Activated T-helper 17 cell treated with anti-CD3 and anti-CD28 coated beads, Interleukin-2, amount 50 U/mL, for 72 hours (primary cell): ENCODE results near the gene PDE9A. TPM values are rescaled to one million over a fixed set of nuclear protein-coding genes. Genes with fewer than 3 reads are reported as not detected.

ENCODE experiments used
- ATAC-seq: fragments of 150-1000 bp; cut with Tn5 transposase; replicated peaks from 2 replicates; pipeline ENCODE4 v1.10.0; 2021; ENCODE audit warnings: mild to moderate bottlenecking, moderate library complexity
- H3K27ac Mint-ChIP-seq: one replicate; pipeline ENCODE4 v1.8.0; 2022; ENCODE audit warnings: mixed read lengths
- H3K27me3 Mint-ChIP-seq: one replicate; pipeline ENCODE4 v1.8.0; 2022; ENCODE audit warnings: mixed read lengths
- H3K36me3 Mint-ChIP-seq: one replicate; pipeline ENCODE4 v1.8.0; 2022; ENCODE audit warnings: low read depth, mild to moderate bottlenecking, mixed read lengths
- H3K4me1 Mint-ChIP-seq: one replicate; pipeline ENCODE4 v1.8.0; 2022; ENCODE audit warnings: mixed read lengths
- H3K4me3 Mint-ChIP-seq: one replicate; pipeline ENCODE4 v1.8.0; 2022; ENCODE audit warnings: mild to moderate bottlenecking, mixed read lengths
- H3K9me3 Mint-ChIP-seq: one replicate; pipeline ENCODE4 v1.8.0; 2022; ENCODE audit warnings: mixed read lengths
- total RNA-seq, 2 donors: library from RNA; stranded (reverse); gene quantifications; one replicate each; pipeline ENCODE4 v1.2.3, GENCODE V29; 2022

PDE9A gene
- total RNA-seq, 2 donors from 2014 or later = 0.95 to 6.9 TPM

GRCh38 chr21:42687796-42688195 is 34.4 kb downstream of the PDE9A start:
- no peaks in the 10 kb centered on the region for H3K36me3 Mint-ChIP-seq
- peaks cover 14% of the 10 kb centered on the region for H3K4me1 Mint-ChIP-seq
- no peak for ATAC-seq
- H3K9me3 Mint-ChIP-seq = no peaks in the 10 kb centered on the region
- peak overlapping the region; percentile 51 for H3K27ac Mint-ChIP-seq
- H3K27me3 Mint-ChIP-seq = no peaks in the 10 kb centered on the region
- no peak overlapping the region for H3K4me3 Mint-ChIP-seq

DNA sequence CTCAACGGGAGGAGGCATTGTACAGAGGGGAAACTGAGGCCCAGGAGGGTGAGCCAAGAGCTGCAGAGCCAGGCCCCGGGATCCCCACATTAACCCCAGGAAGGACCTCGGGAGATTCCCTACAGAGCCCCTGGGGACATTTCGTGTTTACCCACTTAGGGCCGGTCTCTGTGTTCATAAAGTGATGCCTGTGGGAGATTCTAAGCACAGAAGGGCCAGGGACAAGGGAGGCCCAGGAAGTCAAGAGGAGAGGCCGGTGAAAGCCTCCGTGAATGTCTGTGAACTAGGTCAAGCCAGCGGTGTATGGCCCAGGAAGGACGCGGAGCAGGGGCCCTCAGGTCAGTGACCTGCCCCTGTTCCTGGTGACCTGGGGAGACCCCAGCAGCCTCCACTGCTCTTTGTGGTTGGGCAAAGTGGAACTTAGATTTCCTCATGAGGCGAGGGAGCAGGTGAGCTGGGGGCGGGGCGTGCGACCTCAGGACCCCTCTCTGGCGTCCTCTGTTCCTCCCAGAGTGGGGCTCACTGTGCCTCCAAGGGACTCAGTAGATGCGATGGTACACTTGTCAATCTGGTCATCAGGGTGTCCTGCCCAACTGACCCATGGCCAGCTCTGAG is 34.9 kb downstream of the PDE9A start:
- no peak for ATAC-seq
- H3K4me3 Mint-ChIP-seq = no peak overlapping the region
- peak overlapping the region; percentile 51 for H3K27ac Mint-ChIP-seq
- H3K9me3 Mint-ChIP-seq = no peaks in the 10 kb centered on the region
- no peaks in the 10 kb centered on the region for H3K27me3 Mint-ChIP-seq
- H3K36me3 Mint-ChIP-seq = no peaks in the 10 kb centered on the region
- H3K4me1 Mint-ChIP-seq = peaks cover 12% of the 10 kb centered on the region

GRCh38 chr21:42688841-42689371 is 35.5 kb downstream of the PDE9A start:
- Mint-ChIP-seq H3K36me3 (no peaks in the 10 kb centered on the region), H3K9me3 (no peaks in the 10 kb centered on the region), H3K27ac (no peak overlapping the region), H3K4me1 (peaks cover 7% of the 10 kb centered on the region), H3K4me3 (no peak overlapping the region), H3K27me3 (no peaks in the 10 kb centered on the region)
- ATAC-seq = no peak

DNA sequence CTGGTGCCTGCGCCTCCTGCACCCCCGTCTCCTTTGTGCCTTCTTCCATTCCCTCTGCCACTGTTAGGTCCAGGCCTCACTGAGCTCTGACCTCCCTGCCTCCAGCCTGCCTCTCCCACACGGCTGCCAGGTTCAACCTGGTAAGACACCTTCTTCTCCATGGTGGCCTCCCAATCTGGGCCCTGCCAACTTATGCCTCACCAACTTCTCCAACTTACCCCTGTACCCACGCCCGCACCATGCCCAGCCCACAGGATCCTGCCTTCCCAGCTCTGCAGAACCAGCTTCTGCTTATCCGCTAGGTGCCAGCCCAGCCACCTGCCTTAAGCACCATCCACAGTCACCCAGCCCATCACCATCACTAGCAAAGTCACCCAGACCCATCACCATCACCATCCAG is 37.2 kb downstream of the PDE9A start:
- Mint-ChIP-seq H3K27ac (no peak overlapping the region), H3K4me1 (no peaks in the 10 kb centered on the region), H3K4me3 (no peak overlapping the region), H3K9me3 (no peaks in the 10 kb centered on the region), H3K36me3 (no peaks in the 10 kb centered on the region), H3K27me3 (no peaks in the 10 kb centered on the region)
- no peak for ATAC-seq

- Mint-ChIP-seq H3K4me3 (no peak overlapping the region), H3K27ac (no peak overlapping the region), H3K4me1 (no peaks in the 10 kb centered on the region), H3K27me3 (no peaks in the 10 kb centered on the region), H3K36me3 (no peaks in the 10 kb centered on the region), H3K9me3 (no peaks in the 10 kb centered on the region)
- no peak for ATAC-seq
These were observed 38.6 kb downstream of the PDE9A start for GRCh38 chr21:42691901-42692559.

- no peaks in the 10 kb centered on the region for H3K4me1 Mint-ChIP-seq
- H3K27me3 Mint-ChIP-seq = no peaks in the 10 kb centered on the region
- no peak for ATAC-seq
- no peaks in the 10 kb centered on the region for H3K9me3 Mint-ChIP-seq
- no peak overlapping the region for H3K27ac Mint-ChIP-seq
- no peaks in the 10 kb centered on the region for H3K36me3 Mint-ChIP-seq
- H3K4me3 Mint-ChIP-seq = no peak overlapping the region
These were observed 39.3 kb downstream of the PDE9A start for GRCh38 chr21:42692688-42693087.

GRCh38 chr21:42694751-42695696 is 41.6 kb downstream of the PDE9A start:
- Mint-ChIP-seq H3K36me3 (no peaks in the 10 kb centered on the region), H3K9me3 (no peaks in the 10 kb centered on the region), H3K27me3 (no peaks in the 10 kb centered on the region), H3K4me3 (no peak overlapping the region), H3K4me1 (no peaks in the 10 kb centered on the region), H3K27ac (no peak overlapping the region)
- ATAC-seq = no peak

- no peaks in the 10 kb centered on the region for H3K36me3 Mint-ChIP-seq
- no peaks in the 10 kb centered on the region for H3K27me3 Mint-ChIP-seq
- no peak overlapping the region for H3K27ac Mint-ChIP-seq
- no peak for ATAC-seq
- no peak overlapping the region for H3K4me3 Mint-ChIP-seq
- no peaks in the 10 kb centered on the region for H3K9me3 Mint-ChIP-seq
- no peaks in the 10 kb centered on the region for H3K4me1 Mint-ChIP-seq
These were observed 42.4 kb downstream of the PDE9A start for GRCh38 chr21:42695697-42696380.

DNA sequence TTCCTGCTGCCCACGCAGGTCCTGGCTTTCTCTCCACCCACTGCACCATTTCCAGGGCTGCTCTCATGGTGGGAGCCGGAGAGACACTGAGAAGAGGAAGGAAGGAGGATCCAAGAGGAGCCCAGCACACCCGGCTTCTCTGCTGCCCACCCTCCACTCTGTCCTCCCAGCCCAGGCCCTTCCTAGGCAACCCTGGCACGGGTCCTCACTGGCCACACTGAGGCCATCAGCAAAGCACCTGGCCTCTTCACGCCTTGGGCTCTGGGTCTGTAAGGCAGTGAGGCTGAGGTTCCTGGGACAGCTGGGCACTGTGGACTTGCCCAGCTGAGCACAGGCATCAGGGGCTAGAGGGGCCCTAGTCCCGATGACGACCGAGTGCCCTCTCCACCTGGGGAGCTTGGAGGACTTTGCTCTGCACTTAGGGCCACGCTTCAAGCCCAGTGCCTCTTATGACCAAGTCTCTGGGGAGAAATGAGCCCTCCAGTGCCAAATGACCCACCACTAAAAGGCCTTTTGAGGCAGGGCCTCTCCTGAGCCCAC is 43.1 kb downstream of the PDE9A start:
- ATAC-seq = no peak
- H3K4me3 Mint-ChIP-seq = no peak overlapping the region
- no peaks in the 10 kb centered on the region for H3K27me3 Mint-ChIP-seq
- H3K27ac Mint-ChIP-seq = no peak overlapping the region
- H3K36me3 Mint-ChIP-seq = no peaks in the 10 kb centered on the region
- H3K9me3 Mint-ChIP-seq = no peaks in the 10 kb centered on the region
- H3K4me1 Mint-ChIP-seq = no peaks in the 10 kb centered on the region

- H3K27ac Mint-ChIP-seq = no peak overlapping the region
- no peaks in the 10 kb centered on the region for H3K9me3 Mint-ChIP-seq
- H3K36me3 Mint-ChIP-seq = no peaks in the 10 kb centered on the region
- H3K27me3 Mint-ChIP-seq = no peaks in the 10 kb centered on the region
- no peaks in the 10 kb centered on the region for H3K4me1 Mint-ChIP-seq
- ATAC-seq = no peak
- H3K4me3 Mint-ChIP-seq = no peak overlapping the region
These were observed 45.3 kb downstream of the PDE9A start for GRCh38 chr21:42698733-42699132.

GRCh38 chr21:42699196-42699595 is 45.8 kb downstream of the PDE9A start:
- no peak overlapping the region for H3K4me3 Mint-ChIP-seq
- no peak for ATAC-seq
- H3K27me3 Mint-ChIP-seq = no peaks in the 10 kb centered on the region
- H3K9me3 Mint-ChIP-seq = no peaks in the 10 kb centered on the region
- no peak overlapping the region for H3K27ac Mint-ChIP-seq
- no peaks in the 10 kb centered on the region for H3K36me3 Mint-ChIP-seq
- H3K4me1 Mint-ChIP-seq = no peaks in the 10 kb centered on the region

DNA sequence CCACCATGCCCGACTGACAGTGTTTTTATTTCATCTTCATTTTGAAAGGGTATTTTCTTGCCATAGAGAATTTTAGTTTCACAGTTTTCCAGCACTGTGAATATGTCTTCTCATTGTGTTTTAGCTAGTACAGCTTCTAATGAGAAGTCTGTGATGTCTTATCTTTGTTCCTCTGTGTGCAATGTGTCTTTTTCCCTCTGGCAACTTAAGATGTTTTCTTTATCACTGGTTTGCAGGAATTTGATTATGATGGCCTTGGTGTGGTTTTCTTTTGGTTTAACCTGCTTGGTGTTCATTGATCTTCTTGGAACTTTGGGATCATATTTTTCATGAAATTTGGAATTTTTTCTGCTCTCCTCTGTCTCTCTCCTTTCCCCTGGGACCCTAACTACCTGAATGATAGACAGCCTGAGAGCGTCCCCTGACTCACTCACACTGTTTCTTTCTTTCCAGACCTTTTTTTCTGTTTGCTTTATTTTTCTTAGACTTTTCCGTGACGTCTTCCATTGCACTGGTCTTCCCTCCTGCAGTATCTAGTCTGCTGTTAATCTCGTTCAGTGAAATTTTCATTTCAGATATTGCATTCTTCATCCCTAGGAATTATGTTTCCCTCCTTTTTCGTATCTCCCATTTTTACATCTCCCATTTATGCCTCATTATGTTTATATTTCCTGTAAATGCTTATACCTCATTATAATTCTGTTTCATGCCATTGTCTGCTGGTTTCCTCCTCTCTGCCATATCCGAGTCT is 48.5 kb downstream of the PDE9A start:
- H3K36me3 Mint-ChIP-seq = no peaks in the 10 kb centered on the region
- H3K4me1 Mint-ChIP-seq = no peaks in the 10 kb centered on the region
- H3K27me3 Mint-ChIP-seq = no peaks in the 10 kb centered on the region
- no peak overlapping the region for H3K4me3 Mint-ChIP-seq
- no peak overlapping the region for H3K27ac Mint-ChIP-seq
- H3K9me3 Mint-ChIP-seq = no peaks in the 10 kb centered on the region
- no peak for ATAC-seq

GRCh38 chr21:42702720-42703119 is 49.3 kb downstream of the PDE9A start:
- Mint-ChIP-seq H3K4me1 (no peaks in the 10 kb centered on the region), H3K27me3 (no peaks in the 10 kb centered on the region), H3K27ac (peak overlapping the region; percentile 12), H3K4me3 (no peak overlapping the region), H3K9me3 (no peaks in the 10 kb centered on the region), H3K36me3 (no peaks in the 10 kb centered on the region)
- no peak for ATAC-seq
